K562 (cell line): ENCODE data around the gene HSPE1. TPM values are rescaled to one million over a fixed set of nuclear protein-coding genes. Genes with fewer than 3 reads are reported as not detected.

ENCODE experiments used
- BCL6 ChIP-seq: fragments of 250-450 bp; sonication (Bioruptor Pico); IDR thresholded peaks from 2 replicates; pipeline ENCODE4 v1.4.0; 2020
- CTBP1 ChIP-seq: fragments of 450-650 bp; IDR thresholded peaks from 2 replicates; pipeline ENCODE4 v1.6.1; 2016; ENCODE audit warnings: borderline replicate concordance
- E2F4 ChIP-seq: sonication (generic); formaldehyde crosslinking; IDR thresholded peaks from 2 replicates; pipeline ENCODE4 v1.8.0; 2022; ENCODE audit warnings: mild to moderate bottlenecking, low read depth, missing genetic modification reagents
- HCFC1 ChIP-seq: IDR thresholded peaks from 2 replicates; pipeline ENCODE4 v1.6.1; 2012; ENCODE audit warnings: low read depth, low read length, improper control_type of control experiment
- LEF1 ChIP-seq: fragments of 450-650 bp; IDR thresholded peaks from 2 replicates; pipeline ENCODE4 v1.6.1; 2016; ENCODE audit warnings: mild to moderate bottlenecking
- MTF1 ChIP-seq: fragments of 250-450 bp; sonication (Bioruptor Pico); IDR thresholded peaks from 2 replicates; pipeline ENCODE4 v1.9.0; 2021; ENCODE audit warnings: moderate library complexity, mild to moderate bottlenecking, inconsistent platforms, borderline replicate concordance
- REST ChIP-seq, 2 experiments: fragments of 450-650 bp; formaldehyde crosslinking in 1 of 2; IDR thresholded peaks; 2 replicates each; pipeline versions ENCODE4 v1.4.0 to v1.6.1; 2014 to 2020; ENCODE audit warnings: mild to moderate bottlenecking in 2 of 2, borderline replicate concordance in 1 of 2, low read depth in 1 of 2
- RHOXF2B ChIP-seq: fragments of 250-450 bp; sonication (Bioruptor Pico); conservative IDR thresholded peaks from 2 replicates; pipeline ENCODE4 v1.5.1; 2021
- SAFB2 ChIP-seq: fragments of 200-400 bp; formaldehyde crosslinking; IDR thresholded peaks from 2 replicates; pipeline ENCODE4 v1.6.1; 2018; ENCODE audit warnings: borderline replicate concordance, low read length, low read depth, moderate library complexity; ENCODE audit not compliant: severe bottlenecking
- SFPQ ChIP-seq: fragments of 200-400 bp; formaldehyde crosslinking; IDR thresholded peaks from 2 replicates; pipeline ENCODE4 v1.6.1; 2017; ENCODE audit warnings: mild to moderate bottlenecking, low read depth, low read length, moderate library complexity
- TGIF2 ChIP-seq: sonication (generic); formaldehyde crosslinking; IDR thresholded peaks from 2 replicates; pipeline ENCODE4 v1.8.1; 2022; ENCODE audit warnings: mild to moderate bottlenecking, missing genetic modification reagents, moderate library complexity
- ZBED1 ChIP-seq: IDR thresholded peaks from 2 replicates; pipeline ENCODE4 v1.6.1; 2014
- ZNF696 ChIP-seq: fragments of 250-450 bp; sonication (Bioruptor Pico); conservative IDR thresholded peaks from 2 replicates; pipeline ENCODE4 v1.4.0; 2020; ENCODE audit warnings: mild to moderate bottlenecking, moderate library complexity
- ZNF77 ChIP-seq: fragments of 250-450 bp; sonication (Bioruptor Pico); IDR thresholded peaks from 2 replicates; pipeline ENCODE4 v1.5.0; 2020
- polyA plus RNA-seq, 8 experiments: library from polyadenylated mRNA; depleted of rRNA in 4 of 8; stranded (reverse) in 5 of 8; unstranded in 3 of 8; fragments of >200 nt; fragmentation: Nextera tagmentation in 2 of 8; fragmentation: Illumina TruSeq in 1 of 8; extraction: Ambion mirVana in 2 of 8; extraction: Trizol in 1 of 8; gene quantifications; 2 replicates each; pipeline versions ENCODE4 v1.2.1 to v1.2.3, GENCODE V29; 2011 to 2014; ENCODE audit warnings: inconsistent platforms in 1 of 8, missing spikeins in 1 of 8
- total RNA-seq, 7 experiments: library from RNA; depleted of rRNA in 6 of 7; stranded (reverse); fragments of >200 nt in 6 of 7; fragmentation: Illumina TruSeq in 2 of 7; extraction: Trizol in 2 of 7; gene quantifications; 2 replicates each; pipeline versions ENCODE4 v1.2.1 to v1.2.3, GENCODE V29; 2011 to 2021; ENCODE audit warnings: low replicate concordance in 1 of 7

HSPE1 gene
- total and polyA plus RNA-seq, 9 of the 15 experiments (the other 6 are each of a cell fraction or from before 2014, with no cell fraction given): 223 to 1,007 (median 612) TPM

GRCh38 chr2:197499594-197500502, at the start of gene HSPE1, which contains the start of gene HSPD1 (continued):
- no peak for TF ChIP-seq BCL6 (CRISPR knock-in tag)
- no peak for TF ChIP-seq SFPQ
- TF ChIP-seq RHOXF2B (CRISPR knock-in tag): no peak
- peak; percentile 60; the same call in 1 of the 2 replicates for TF ChIP-seq LEF1
- no peak for TF ChIP-seq ZNF696 (CRISPR knock-in tag)
- TF ChIP-seq REST (IDR thresholded peaks at IDR 0.05; ENCODE audit: borderline replicate concordance): peak; percentile 93
- TF ChIP-seq REST (CRISPR knock-in tag; IDR thresholded peaks at IDR 0.05; ENCODE audit: low read depth): no peak
- TF ChIP-seq SAFB2: no peak
- peak; percentile 56; the same call in 1 of the 2 replicates for TF ChIP-seq E2F4 (CRISPR knock-in tag)
- no peak for TF ChIP-seq ZNF77 (CRISPR knock-in tag)
- TF ChIP-seq ZBED1: no peak
- no peak for TF ChIP-seq MTF1 (CRISPR knock-in tag)
- TF ChIP-seq TGIF2 (CRISPR knock-in tag): no peak
- TF ChIP-seq HCFC1: peak; percentile 81
- TF ChIP-seq CTBP1: peak; percentile 72
